Measurements from ENCODE around the gene TJP3.

GRCh38 chr19:3770136-3770999, 62.2 kb downstream of the TJP3 start:
- TF ChIP-seq CTCF (IDR thresholded peaks at IDR 0.05) (no peak), POLR2A (IDR thresholded peaks at IDR 0.05) (no peak)
